Kidney tubule cell (primary cell): ENCODE results near the gene CDCP1.

Experiments used
- DNase-seq: peaks from one replicate; pipeline ENCODE4 v3.0.0-alpha.2; 2018; ENCODE audit warnings: low spot score

The CDCP1 gene

DNA sequence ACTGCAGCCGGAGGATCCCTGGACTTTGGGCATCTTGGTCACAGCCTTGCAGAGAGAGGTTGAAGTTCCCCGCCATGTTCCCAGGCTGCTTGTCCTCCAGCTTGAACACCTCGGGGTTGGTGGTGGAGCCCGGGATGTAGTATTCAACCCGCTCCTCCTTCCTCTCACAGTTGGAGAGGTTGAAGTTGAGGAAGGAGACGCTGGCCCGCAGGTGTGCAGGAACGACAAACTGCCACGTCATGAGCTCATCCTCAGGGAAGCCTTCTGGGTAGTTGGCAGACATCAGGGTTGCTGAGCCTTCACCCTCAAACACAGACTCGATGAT, 35.7 kb downstream of the CDCP1 start:
- DNase-seq: no peak

GRCh38 chr3:45109771-45110508, 36.2 kb downstream of the CDCP1 start:
- peak; percentile 54 for DNase-seq

DNA sequence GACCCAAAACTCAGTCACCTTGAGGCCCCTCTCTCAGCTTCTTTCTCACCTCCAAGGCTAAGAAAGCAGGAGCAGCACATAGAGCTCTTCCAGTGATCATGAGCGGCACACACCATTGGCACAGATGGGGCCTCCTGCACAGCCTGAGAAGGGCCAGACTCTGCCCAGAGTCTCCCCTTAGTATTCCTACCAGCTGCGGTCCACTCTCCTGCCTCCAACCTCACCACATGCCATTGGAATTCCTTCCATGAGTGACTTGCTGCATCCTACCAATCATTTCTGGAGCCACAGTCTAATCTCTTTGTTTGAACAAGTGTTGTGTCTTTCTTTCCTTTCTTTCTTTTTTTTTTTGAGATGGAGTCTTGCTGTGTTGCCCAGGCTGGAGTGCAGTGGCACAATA, 39.3 kb downstream of the CDCP1 start:
- peak; percentile 32 for DNase-seq

- peak; percentile 92 for DNase-seq
Observed at GRCh38 chr3:45105855-45106671, 40.1 kb downstream of the CDCP1 start.

- DNase-seq: peak; percentile 32
Observed at GRCh38 chr3:45104715-45105711, 41.2 kb downstream of the CDCP1 start.

DNA sequence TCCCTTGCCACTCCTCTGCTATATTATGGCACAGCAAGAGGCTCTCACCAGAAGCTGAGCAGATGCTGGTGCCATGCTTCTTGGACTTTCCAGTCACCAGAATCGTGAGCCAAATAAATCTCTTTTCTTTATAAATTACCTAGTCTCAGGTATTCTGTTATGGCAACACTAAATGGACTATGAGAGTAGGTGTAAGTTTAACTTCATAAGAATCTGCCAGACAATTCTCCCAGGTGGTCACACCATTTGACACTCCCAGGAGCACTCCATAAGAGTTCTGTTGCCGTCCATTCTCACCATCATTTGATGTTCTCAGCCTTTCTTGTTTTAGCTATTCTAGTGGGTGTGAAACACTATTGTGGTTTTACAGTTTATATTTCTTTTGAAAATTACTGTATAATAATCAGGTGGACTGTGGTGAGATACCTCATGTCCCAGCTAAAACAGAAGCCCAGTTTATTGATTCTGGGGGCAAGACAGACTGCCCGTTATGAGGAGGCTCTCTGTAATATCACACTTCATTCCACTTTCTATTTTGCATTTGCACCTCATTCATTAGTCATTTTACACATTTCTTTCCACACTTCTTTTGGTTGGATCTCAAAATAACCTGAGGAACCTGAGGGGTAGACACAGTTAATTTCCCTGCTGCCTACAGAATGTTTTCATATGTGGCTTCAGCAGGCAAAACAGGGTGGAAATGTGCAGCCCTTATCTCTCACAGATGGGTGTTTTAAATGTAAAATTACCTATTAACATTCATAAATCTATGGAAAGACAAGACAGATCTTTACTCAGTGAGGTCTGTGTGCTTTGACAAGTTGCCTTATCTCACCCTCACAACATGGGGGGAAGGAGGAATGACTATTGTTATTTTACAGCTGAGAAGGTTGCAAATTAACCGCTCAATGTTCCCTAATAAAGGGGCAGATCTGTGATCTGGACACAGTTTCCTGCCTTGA, 42.1 kb downstream of the CDCP1 start:
- no peak for DNase-seq

GRCh38 chr3:45103334-45103733, 42.8 kb downstream of the CDCP1 start:
- DNase-seq: no peak

DNA sequence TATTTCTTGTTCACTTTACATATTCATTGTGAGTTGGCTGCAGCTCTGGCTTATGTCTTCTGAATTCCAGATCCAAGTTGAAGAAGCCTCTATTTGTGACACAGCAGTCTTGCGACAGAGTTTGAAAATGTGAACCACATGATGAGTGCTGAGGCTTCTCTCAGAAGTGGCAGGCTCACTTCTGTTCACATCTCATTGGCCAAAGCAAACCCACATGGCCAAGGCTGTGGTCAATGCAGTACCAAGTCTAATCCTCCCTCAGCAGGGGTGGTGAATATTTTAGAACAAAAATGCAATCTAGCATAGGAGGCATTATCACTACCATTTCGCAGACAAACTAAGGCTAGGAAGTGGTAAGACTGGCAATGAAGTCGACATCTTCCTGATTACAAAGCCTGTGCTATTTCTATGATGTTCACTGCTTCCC, 45.2 kb downstream of the CDCP1 start:
- no peak for DNase-seq

DNA sequence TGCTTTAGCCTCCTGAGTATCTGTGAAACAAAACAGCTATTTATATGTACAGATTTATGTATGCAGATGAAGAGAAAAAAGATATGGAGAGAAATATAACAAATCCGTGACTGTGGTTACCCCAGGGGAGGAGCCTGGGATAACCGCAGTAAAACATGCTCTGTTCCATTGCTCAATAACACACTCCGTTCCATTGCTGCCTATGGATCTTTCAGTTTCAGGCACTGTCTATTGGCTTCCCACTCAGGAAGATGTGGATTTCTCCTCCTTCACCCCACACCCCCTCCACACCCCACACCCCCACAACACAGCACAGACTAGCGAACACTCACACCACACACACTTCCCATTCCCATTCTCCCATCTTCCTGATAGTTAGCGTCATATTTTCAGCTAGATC, 47.9 kb downstream of the CDCP1 start:
- DNase-seq: no peak

DNA sequence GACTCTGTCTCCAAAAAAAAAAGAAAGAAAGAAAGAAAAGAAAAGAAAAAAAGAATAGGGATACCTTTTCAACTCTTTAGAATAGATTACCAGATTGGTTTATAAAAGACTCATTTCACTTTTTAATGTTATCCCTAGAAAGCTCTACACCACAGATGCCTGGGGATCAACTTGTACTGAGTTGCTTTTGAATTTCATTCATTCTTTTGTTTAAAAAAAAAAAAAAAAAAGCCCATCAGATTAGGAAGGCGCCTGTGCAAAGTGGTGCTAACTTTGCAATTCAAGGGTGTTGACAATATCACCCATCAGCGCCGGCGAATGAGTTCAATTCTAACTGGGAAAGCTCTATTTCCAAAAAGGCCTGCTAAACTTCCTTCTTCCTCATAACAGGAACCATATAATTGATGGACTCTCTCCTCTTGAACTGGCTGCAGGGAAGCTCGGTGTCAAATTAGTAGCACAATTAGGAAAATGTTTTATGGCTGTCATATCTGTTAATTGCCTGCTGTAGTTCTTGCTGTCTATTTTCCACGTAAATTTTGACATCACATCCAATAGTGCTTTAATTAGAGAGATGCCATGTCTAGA, 48.8 kb downstream of the CDCP1 start:
- no peak for DNase-seq

DNA sequence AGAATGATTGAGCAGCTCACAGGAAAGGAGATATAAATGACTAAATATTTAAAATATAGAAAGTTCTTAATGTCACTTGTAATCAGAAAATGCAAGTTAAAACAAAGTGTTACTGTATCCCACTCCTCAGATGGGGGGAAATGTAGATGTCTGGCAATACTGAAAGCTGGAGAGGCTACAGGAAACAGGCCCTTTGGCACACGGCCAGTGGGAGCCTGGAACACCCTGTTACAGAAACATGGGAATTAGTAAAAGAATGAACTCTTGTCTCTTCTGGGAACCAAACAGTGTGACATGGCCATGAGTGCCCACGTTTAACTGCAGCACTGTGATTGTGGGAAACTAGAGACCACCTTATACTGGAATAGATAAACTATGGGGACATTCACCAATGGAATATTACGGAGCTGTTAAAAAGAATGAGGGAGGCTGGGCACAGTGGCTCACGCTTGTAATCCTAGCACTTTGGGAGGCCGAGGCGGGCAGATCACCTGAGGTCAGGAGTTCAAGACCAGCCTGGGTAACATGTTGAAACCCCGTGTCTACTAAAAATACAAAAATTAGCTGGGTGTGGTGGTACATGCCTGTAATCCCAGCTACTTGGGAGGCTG, 50.2 kb downstream of the CDCP1 start:
- no peak for DNase-seq

DNA sequence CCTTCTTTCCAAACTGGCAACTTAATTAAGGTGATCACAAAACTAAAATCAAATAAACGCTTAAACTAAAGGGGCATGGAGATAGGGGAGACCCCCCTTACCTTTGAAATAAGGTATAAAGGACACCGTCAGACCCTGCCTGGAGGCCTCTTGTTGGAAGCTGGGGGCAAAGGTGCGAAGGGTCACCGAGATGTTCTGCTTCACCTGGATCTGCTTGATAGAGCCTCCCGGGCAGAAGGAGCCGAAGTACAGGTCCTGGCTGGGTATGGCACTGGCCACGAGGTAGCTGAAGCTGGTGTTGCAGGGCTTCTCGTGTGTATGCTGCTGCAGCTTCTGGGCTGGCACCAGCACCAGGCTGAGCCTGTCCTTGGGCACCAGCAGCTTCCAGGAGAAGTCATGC, 53.0 kb downstream of the CDCP1 start:
- no peak for DNase-seq

GRCh38 chr3:45092132-45093031, 53.8 kb downstream of the CDCP1 start:
- DNase-seq: peak; percentile 97

GRCh38 chr3:45090855-45091254, 55.3 kb downstream of the CDCP1 start:
- DNase-seq: no peak

DNA sequence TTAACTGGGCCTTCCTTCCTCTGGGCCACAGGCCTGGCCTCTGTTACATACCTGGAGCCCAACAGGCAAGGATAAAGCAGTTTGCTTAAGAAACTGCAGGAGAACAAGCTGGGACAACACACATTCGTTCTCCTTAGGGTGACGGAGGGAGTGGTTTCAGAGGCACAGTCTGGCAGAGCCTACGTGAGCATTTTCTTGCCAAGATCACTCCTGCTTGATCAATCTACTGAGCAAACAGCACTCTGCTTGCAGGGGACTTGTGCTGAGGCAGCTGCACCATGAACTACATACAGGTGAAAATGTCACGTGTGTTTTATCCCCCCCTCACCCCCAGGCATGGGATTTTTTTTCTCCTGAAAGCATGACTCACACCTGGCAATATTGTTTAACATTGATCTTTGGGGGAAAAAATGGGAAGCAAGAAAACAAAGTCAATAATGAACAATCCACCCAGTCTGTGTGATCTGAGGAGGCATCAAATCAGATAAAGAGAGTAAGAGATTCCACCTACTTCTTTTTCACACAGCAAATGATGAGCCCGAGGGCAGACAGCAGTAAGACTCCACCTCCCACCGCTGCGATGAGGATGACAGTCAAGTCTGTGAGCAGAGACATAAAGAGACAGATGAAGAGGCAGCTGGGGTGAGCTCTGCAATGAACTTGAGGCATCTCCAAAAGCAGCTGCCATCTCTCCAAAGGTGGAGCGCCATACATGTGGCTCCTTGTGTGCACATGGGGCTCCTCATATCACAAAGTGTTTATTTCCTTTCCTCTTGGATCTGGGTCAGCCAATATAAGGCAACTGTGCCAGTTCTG, 57.4 kb downstream of the CDCP1 start:
- DNase-seq: no peak

- DNase-seq: no peak
Observed at GRCh38 chr3:45087155-45087554, 59.0 kb downstream of the CDCP1 start.

- DNase-seq: peak; percentile 68
Observed at GRCh38 chr3:45084820-45085816, 61.1 kb downstream of the CDCP1 start.
